Measurements from ENCODE around the gene SLC4A8. TPM values are rescaled to one million over a fixed set of nuclear protein-coding genes. Genes with fewer than 3 reads are reported as not detected.

SLC4A8 gene
- total and polyA plus RNA-seq, 9 of the 15 experiments (the other 6 are each of a cell fraction or from before 2014, with no cell fraction given) = 0.04 to 1.5 (median 0.12) TPM; not detected in 2

GRCh38 chr12:51448618-51449256 is 24.1 kb downstream of the SLC4A8 start (continued):
- TF ChIP-seq, protein P1, sequence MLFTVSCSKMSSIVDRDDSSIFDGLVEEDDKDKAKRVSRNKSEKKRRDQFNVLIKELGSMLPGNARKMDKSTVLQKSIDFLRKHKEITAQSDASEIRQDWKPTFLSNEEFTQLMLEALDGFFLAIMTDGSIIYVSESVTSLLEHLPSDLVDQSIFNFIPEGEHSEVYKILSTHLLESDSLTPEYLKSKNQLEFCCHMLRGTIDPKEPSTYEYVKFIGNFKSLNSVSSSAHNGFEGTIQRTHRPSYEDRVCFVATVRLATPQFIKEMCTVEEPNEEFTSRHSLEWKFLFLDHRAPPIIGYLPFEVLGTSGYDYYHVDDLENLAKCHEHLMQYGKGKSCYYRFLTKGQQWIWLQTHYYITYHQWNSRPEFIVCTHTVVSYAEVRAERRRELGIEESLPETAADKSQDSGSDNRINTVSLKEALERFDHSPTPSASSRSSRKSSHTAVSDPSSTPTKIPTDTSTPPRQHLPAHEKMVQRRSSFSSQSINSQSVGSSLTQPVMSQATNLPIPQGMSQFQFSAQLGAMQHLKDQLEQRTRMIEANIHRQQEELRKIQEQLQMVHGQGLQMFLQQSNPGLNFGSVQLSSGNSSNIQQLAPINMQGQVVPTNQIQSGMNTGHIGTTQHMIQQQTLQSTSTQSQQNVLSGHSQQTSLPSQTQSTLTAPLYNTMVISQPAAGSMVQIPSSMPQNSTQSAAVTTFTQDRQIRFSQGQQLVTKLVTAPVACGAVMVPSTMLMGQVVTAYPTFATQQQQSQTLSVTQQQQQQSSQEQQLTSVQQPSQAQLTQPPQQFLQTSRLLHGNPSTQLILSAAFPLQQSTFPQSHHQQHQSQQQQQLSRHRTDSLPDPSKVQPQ (CRISPR knock-in tag; IDR thresholded peaks at IDR 0.05; ENCODE audit: borderline replicate concordance) = no peak
- no peak for TF ChIP-seq FOXO4 (CRISPR knock-in tag; IDR thresholded peaks at IDR 0.05)
- no peak for TF ChIP-seq BRF2 (IDR thresholded peaks at IDR 0.05; ENCODE audit: borderline replicate concordance, insufficient read depth, insufficient read length)
- no peak for TF ChIP-seq SREBF1 (IDR thresholded peaks at IDR 0.05; ENCODE audit: borderline replicate concordance, low read depth, low read length)
- no peak for TF ChIP-seq MYBL2 (IDR thresholded peaks at IDR 0.05; ENCODE audit: low read depth)
- TF ChIP-seq MYBL2 (CRISPR knock-in tag; IDR thresholded peaks at IDR 0.05; ENCODE audit: borderline replicate concordance) = no peak
- TF ChIP-seq, protein P2, sequence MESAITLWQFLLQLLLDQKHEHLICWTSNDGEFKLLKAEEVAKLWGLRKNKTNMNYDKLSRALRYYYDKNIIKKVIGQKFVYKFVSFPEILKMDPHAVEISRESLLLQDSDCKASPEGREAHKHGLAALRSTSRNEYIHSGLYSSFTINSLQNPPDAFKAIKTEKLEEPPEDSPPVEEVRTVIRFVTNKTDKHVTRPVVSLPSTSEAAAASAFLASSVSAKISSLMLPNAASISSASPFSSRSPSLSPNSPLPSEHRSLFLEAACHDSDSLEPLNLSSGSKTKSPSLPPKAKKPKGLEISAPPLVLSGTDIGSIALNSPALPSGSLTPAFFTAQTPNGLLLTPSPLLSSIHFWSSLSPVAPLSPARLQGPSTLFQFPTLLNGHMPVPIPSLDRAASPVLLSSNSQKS (CRISPR knock-in tag; IDR thresholded peaks at IDR 0.05) = no peak
- no peak for TF ChIP-seq STAT5A (IDR thresholded peaks at IDR 0.05; ENCODE audit: borderline replicate concordance, low read length)
- no peak for TF ChIP-seq MLLT1 (IDR thresholded peaks at IDR 0.05)
- no peak for TF ChIP-seq BMI1 (IDR thresholded peaks at IDR 0.05; ENCODE audit: low read length)
- TF ChIP-seq, protein P3, sequence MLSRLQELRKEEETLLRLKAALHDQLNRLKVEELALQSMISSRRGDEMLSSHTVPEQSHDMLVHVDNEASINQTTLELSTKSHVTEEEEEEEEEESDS (CRISPR knock-in tag; IDR thresholded peaks at IDR 0.05) = no peak
- TF ChIP-seq GATAD2A (IDR thresholded peaks at IDR 0.05) = no peak
- no peak for TF ChIP-seq ZNF445 (CRISPR knock-in tag; IDR thresholded peaks at IDR 0.05; ENCODE audit: low read depth)

Data from K562 (cell line).